SU-DHL-6 (cell line): ENCODE results near the gene SRSF8.
"Not testable (repeated sequence)": the region's sequence is repeated elsewhere in the genome, so short reads cannot be mapped to it uniquely, and the experiment has no call there.

Source experiments
- H2AFZ ChIP-seq: fragments of 200-600 bp; sonication (generic); 2 replicates; pipeline ENCODE4 v1.6.1; 2014; ENCODE audit warnings: low read depth, mild to moderate bottlenecking, moderate library complexity, mixed read lengths, antibody characterized with exemption, low read length; ENCODE audit not compliant: severe bottlenecking
- H3F3A ChIP-seq: fragments of 200-600 bp; shearing (Covaris generic); 2 replicates; pipeline ENCODE4 v1.6.0; 2016; ENCODE audit warnings: antibody characterized with exemption, mild to moderate bottlenecking; ENCODE audit not compliant: insufficient read depth
- H3K27ac ChIP-seq: fragments of 200-600 bp; sonication (generic); 2 replicates; pipeline ENCODE4 v1.5.1; 2016; ENCODE audit warnings: low read depth, mild to moderate bottlenecking, low read length, moderate library complexity, mixed read lengths
- H3K27me3 ChIP-seq: fragments of 200-600 bp; sonication (generic), shearing (Covaris generic); 2 replicates; pipeline ENCODE4 v1.6.0; 2014; ENCODE audit warnings: mild to moderate bottlenecking, low read length
- H3K36me3 ChIP-seq: fragments of 200-600 bp; sonication (generic); 2 replicates; pipeline ENCODE4 v1.6.1; 2014; ENCODE audit warnings: mild to moderate bottlenecking, low read length, mixed read lengths
- H3K4me2 ChIP-seq: fragments of 300-600, 200-600 bp; shearing (Covaris generic), sonication (generic); 2 replicates; pipeline ENCODE4 v1.6.0; 2014; ENCODE audit warnings: low read length, low read depth, mild to moderate bottlenecking; ENCODE audit not compliant: poor library complexity, severe bottlenecking
- H3K4me3 ChIP-seq: fragments of 200-600 bp; sonication (generic); 2 replicates; pipeline ENCODE4 v1.5.1; 2014; ENCODE audit warnings: antibody characterized with exemption, low read length, mild to moderate bottlenecking, mixed read lengths; ENCODE audit not compliant: insufficient read depth, poor library complexity, severe bottlenecking
- H3K79me2 ChIP-seq: fragments of 200-600 bp; sonication (generic); 2 replicates; pipeline ENCODE4 v1.6.1; 2014; ENCODE audit warnings: mild to moderate bottlenecking, low read length, moderate library complexity; ENCODE audit not compliant: insufficient read depth
- H3K9ac ChIP-seq: fragments of 200-600 bp; sonication (generic); 2 replicates; pipeline ENCODE4 v1.7.0; 2014; ENCODE audit warnings: mild to moderate bottlenecking, low read length
- H3K9me2 ChIP-seq: fragments of 200-600 bp; sonication (generic); replicated peaks from 2 replicates; pipeline ENCODE4 v1.6.1; 2014; ENCODE audit warnings: low read length; ENCODE audit not compliant: insufficient read depth
- H3K9me3 ChIP-seq: fragments of 200-600 bp; sonication (generic); 2 replicates; pipeline ENCODE4 v1.6.1; 2014; ENCODE audit warnings: low read length, mixed read lengths; ENCODE audit not compliant: insufficient read depth
- H4K20me1 ChIP-seq: fragments of 200-600 bp; sonication (generic); 2 replicates; pipeline ENCODE4 v1.6.1; 2014; ENCODE audit warnings: low read depth, mild to moderate bottlenecking, antibody characterized with exemption, low read length, moderate library complexity, mixed read lengths
- EZH2phosphoT487 ChIP-seq: fragments of 200-600 bp; sonication (generic), shearing (Covaris generic); conservative IDR thresholded peaks from 2 replicates; pipeline ENCODE4 v1.6.1; 2018; ENCODE audit warnings: mild to moderate bottlenecking, antibody characterized with exemption, low read length, moderate library complexity, mixed read lengths
- TF ChIP-seq, protein P1 (sequence below): fragments of 200-600 bp; sonication (generic); IDR thresholded peaks from one replicate; pipeline ENCODE4 v1.5.1; 2017; ENCODE audit warnings: antibody characterized with exemption, mild to moderate bottlenecking, low read length, moderate library complexity; ENCODE audit not compliant: insufficient read depth, poor library complexity, severe bottlenecking

The SRSF8 gene

DNA sequence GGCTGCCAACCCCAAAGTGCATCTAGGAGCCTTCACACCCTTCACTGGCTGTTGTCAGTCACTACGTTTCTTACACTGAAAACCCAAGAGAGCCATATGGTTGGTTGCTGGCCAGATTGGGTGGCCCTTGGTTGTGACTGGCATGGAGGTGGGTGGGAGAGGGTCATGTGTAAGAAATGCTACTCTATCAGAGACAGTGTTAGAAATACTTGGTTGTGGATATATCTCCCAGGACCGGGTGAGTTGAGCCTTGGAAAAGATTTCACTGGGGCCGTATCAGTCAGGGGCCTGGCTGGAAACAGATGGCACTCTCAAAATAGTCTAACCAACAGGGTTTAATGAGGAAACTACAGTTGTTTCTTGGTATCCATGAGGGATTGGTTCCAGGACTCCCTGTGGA, 38.1 kb downstream of the SRSF8 start:
- Histone ChIP-seq H3K4me3 (no peak overlapping the region), H3F3A (no peaks in the 10 kb centered on the region), H3K79me2 (no peaks in the 10 kb centered on the region), H3K27ac (no peak overlapping the region), H3K36me3 (no peaks in the 10 kb centered on the region), H3K9me2 (no peaks in the 10 kb centered on the region), H3K27me3 (no peaks in the 10 kb centered on the region), H2AFZ (no peak overlapping the region), H3K9ac (no peak overlapping the region), H3K4me2 (no peak overlapping the region), H3K9me3 (no peaks in the 10 kb centered on the region), H4K20me1 (no peaks in the 10 kb centered on the region)
- TF ChIP-seq, protein P1, sequence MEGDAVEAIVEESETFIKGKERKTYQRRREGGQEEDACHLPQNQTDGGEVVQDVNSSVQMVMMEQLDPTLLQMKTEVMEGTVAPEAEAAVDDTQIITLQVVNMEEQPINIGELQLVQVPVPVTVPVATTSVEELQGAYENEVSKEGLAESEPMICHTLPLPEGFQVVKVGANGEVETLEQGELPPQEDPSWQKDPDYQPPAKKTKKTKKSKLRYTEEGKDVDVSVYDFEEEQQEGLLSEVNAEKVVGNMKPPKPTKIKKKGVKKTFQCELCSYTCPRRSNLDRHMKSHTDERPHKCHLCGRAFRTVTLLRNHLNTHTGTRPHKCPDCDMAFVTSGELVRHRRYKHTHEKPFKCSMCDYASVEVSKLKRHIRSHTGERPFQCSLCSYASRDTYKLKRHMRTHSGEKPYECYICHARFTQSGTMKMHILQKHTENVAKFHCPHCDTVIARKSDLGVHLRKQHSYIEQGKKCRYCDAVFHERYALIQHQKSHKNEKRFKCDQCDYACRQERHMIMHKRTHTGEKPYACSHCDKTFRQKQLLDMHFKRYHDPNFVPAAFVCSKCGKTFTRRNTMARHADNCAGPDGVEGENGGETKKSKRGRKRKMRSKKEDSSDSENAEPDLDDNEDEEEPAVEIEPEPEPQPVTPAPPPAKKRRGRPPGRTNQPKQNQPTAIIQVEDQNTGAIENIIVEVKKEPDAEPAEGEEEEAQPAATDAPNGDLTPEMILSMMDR = no peak
- TF ChIP-seq EZH2phosphoT487 = no peak

DNA sequence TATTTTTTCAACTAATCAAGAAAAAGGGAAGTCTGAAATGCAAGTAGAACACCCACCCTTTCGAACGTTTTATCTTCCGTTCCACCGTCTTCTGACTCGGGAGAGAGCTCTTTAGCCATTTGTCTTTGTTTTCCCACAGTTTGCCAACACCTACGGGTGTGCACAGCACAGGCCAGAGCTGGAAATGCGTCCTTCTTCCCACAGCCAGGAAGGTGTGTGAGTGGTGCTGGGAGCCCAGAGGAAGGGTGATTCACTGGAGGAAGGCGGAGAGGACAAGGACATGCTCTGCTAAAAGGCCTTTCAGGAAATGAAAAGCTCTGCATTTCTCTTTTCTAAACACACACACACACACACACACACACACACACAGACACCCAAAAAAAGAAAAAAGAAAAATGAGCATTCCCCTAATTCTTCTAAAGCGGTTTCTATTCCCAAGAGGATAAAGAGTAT, 41.5 kb downstream of the SRSF8 start:
- no peak overlapping the region for H3K4me3 ChIP-seq
- no peak overlapping the region for H3K27ac ChIP-seq
- no peaks in the 10 kb centered on the region for H4K20me1 ChIP-seq
- H3K79me2 ChIP-seq = no peaks in the 10 kb centered on the region
- no peaks in the 10 kb centered on the region for H3F3A ChIP-seq
- H3K27me3 ChIP-seq = no peaks in the 10 kb centered on the region
- no peak overlapping the region for H3K9ac ChIP-seq
- H3K36me3 ChIP-seq = no peaks in the 10 kb centered on the region
- no peaks in the 10 kb centered on the region for H3K9me3 ChIP-seq
- no peaks in the 10 kb centered on the region for H3K9me2 ChIP-seq
- TF ChIP-seq, protein P1 = no peak
- TF ChIP-seq EZH2phosphoT487 = no peak
- no peak overlapping the region for H3K4me2 ChIP-seq
- H2AFZ ChIP-seq = no peak overlapping the region

DNA sequence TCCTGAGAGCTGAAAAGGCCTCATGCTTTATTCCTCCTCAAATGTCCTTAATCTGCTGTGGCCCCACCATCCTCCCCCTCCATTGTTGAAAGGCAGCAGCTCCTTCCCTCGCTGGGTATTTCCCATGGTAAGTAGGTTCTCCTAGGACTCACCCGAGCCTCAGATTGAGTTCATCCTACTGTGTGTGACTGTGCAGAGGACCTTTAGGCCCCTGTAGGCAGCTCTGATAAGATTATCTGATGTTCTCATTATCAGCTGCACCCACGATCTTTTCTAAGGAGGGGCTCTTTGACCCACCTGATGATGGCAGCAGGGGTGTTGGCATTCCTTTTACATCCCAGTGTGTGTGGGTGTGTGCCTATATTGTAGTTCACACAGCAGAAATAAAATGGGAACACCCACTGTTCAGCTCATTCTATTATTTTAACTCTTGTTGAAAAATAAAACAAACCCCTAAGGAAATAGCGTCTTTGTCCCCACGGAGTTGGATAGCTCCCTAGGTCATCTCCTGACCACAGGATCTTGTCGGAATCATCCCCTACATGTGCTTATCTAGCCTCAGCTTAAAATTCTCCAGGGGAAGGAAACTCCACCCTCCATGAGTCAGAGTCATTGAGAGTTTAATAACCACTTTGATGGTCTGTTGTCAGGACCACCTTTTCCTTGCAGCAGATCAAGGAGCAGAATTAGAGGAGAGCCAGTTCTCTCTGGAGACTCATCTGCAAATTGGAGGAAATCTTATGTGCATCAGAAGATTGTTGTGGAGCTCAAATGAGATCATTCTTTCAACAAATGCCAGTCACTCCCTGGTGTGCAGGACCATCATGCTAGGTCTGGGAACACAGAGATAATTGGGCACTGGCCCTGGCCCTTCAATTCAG, 42.2 kb downstream of the SRSF8 start:
- H3K4me3 ChIP-seq = no peak overlapping the region
- H3K9me3 ChIP-seq = no peaks in the 10 kb centered on the region
- TF ChIP-seq, protein P1 = no peak
- no peak for TF ChIP-seq EZH2phosphoT487
- no peak overlapping the region for H3K4me2 ChIP-seq
- no peak overlapping the region for H3K9ac ChIP-seq
- H3K9me2 ChIP-seq = no peaks in the 10 kb centered on the region
- no peaks in the 10 kb centered on the region for H4K20me1 ChIP-seq
- no peaks in the 10 kb centered on the region for H3K27me3 ChIP-seq
- H3K79me2 ChIP-seq = no peaks in the 10 kb centered on the region
- H2AFZ ChIP-seq = no peak overlapping the region
- H3K36me3 ChIP-seq = no peaks in the 10 kb centered on the region
- H3F3A ChIP-seq = no peaks in the 10 kb centered on the region
- H3K27ac ChIP-seq = no peak overlapping the region

DNA sequence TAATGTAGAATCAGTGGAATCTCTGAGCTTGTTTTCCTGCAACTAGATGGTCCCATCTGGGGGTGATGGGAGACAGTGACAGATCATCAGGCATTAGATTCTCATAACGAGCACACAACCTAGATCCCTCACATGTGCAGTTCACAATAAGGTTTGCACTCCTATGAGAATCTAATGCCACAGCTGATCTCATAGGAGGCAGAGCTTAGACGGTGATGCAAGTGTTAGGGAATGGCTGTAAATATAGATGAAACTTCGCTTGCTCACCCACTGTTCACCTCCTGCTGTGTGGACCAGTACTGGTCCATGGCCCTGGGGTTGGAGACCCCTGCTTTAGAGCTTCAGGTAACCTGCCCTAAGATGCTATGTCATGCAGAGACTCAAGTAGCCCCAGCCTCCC, 44.8 kb downstream of the SRSF8 start:
- H3K27ac ChIP-seq, H4K20me1 ChIP-seq, H3K36me3 ChIP-seq, H3K79me2 ChIP-seq, H3K9me3 ChIP-seq, H3F3A ChIP-seq, H3K4me2 ChIP-seq, H3K9me2 ChIP-seq, H3K4me3 ChIP-seq, H2AFZ ChIP-seq, H3K27me3 ChIP-seq, H3K9ac ChIP-seq: not testable (repeated sequence)
